NCI-H1417 (cell line): ENCODE results near the gene CASTOR1.

Experiments used
- DNase-seq, 3 experiments: peaks; one replicate each; lab custom pipeline; 2025; lab: John Stamatoyannopoulos, UW

The CASTOR1 gene

DNA sequence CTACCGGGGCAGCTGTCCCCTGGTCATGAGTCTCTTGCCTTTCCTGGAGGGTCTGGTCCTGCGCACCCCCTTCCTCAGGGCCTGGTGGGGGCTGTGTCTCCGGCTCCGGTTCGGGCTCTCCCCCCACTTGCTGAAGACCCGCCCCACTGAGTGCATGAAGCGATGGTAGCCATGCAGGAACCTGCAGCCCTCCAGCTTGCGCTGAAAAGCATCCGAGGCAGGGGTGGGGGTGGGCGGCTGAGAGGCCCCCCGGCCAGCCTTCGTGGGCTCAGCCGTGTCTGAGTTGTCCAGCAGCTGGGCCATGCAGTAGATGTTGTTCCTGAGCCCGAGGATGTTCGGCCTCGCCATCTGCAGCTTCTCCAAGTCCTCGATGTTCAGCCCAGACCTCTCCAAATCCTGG, 25.4 kb downstream of the CASTOR1 start:
- DNase-seq = no peak

DNA sequence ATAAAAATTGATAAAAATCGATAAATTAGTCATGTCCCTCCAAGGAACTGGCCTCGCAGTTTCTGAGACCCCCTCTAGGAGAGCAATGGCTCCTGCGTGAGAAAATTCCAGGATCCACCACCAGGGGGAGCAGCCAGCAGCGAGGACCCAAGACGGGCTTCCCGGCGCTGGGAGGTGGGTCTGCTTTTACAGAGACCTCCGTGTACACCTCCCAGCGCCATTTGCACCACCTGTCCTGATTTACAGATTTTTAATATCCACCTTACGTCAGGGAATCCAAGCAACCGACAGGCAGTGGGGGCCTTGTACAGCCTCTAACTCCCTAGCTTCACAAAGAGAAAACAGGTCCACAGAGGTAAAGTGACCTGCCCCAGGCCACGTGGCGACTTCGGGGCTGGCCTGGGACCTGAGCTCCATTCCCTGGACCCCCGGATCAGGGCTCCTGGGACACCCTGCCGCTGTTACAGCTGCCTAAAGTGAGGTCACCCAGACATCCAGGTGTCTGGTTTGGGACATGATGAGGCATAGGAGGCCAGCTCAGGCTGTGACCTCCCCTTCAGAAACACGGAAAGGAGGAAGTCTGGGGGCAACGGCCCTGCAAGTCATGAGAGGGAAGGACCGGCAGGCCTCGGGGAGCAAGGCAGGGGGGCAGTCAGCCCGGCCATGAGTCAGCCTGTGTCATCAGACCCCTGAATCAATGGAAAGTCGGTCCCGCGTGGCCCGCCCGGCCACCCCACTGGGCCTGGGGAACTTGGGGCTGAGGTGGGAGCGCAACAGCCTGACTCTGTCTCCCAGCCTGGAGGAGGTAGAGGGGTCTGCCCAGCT, 26.2 kb downstream of the CASTOR1 start:
- peak; percentile 45 to 66 (median 52) for DNase-seq

DNA sequence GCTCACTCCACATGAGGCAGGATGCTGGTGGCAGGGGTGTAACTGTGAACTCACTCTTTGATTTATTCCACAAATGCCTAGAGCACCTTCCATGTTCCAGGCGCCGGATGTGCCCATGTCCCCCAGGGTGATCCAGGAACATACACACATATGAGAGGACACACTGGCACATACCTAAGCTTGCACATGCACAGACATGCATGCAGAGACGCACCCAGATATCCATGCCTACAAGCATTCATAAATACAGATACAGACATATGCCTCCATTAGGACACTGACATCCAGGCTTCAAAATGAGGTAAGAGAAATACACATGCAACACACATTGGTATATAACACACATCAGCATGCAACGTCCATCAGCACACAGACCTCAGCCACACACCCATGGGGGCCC, 27.2 kb downstream of the CASTOR1 start:
- DNase-seq = no peak

DNA sequence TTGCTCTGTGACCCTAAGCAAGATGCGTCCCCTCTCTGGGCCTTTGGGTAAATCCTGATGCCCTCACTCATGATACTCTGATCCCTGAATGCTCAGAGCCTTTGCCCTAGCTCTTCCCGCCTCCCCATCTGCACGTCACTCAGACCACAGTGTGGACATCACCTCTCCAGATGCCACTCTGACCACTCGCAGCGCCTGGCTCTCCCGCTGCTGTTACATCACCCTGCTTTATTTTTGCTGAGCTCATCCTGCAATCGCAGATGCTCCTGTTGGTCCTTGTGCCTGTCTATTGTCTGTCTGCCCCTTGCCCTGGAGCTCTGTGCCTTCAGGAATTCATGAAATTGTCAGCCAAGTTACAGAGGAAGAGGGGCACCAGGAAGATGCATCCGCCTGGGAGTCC, 28.2 kb downstream of the CASTOR1 start:
- DNase-seq = no peak

DNA sequence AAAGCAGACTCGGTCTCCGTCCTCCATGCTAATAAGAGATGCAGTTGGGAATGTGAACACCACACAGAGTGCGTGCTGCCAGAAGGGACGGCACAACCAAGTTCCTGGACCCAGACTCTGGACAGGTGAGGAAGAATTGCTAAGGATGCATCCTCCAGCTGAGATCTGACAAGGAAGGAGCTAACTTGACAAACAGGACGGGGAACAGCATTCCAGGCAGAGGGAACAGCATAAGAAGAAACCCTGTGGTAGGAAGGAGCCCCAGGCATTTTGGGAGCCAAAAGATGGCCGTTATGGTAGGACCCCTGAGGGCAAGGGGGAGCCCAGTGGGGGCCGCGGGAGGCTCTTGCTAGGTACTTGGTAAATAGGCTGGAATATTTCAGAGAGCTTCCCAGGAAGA, 28.6 kb downstream of the CASTOR1 start:
- DNase-seq = no peak

DNA sequence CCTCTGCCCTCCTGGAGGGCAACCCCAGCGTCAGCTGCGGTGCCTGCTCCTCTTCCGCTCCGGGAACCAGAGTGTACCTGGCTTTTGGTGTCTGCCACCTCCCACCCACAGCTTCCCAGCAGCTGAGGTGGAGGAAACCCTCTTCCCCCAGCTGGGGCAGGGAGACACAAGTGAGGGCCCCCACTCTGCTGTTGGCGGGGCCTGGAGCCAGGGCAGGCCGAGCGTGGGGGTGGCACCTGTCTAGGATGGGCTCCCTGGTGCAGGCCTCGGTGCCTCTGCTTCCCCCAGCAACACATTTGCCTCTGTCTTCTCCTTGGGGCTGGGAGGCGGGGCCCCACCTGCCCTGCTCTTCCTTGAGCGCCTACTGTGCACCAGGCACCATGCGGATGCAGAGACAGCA, 29.0 kb downstream of the CASTOR1 start:
- DNase-seq = no peak

DNA sequence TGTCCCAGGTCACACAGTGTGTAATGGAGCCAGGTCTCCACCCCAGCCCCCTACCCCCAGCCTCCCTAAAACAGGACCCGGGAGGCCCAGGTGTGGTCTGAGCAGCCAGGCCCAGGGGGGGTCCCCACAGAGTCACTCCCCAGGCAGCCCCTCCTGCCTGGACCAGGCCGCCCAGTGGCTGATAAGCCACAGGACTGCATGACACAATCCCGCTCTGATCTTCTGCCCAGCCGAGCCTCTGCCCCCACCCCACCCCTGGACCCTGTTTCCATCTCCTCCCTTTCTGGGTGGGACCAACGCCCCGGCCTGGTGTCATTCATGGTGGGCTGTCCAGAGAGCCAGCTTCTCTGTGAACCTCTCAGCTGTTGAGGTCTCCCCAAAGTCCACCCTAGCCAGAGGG, 35.0 kb downstream of the CASTOR1 start:
- DNase-seq = no peak

DNA sequence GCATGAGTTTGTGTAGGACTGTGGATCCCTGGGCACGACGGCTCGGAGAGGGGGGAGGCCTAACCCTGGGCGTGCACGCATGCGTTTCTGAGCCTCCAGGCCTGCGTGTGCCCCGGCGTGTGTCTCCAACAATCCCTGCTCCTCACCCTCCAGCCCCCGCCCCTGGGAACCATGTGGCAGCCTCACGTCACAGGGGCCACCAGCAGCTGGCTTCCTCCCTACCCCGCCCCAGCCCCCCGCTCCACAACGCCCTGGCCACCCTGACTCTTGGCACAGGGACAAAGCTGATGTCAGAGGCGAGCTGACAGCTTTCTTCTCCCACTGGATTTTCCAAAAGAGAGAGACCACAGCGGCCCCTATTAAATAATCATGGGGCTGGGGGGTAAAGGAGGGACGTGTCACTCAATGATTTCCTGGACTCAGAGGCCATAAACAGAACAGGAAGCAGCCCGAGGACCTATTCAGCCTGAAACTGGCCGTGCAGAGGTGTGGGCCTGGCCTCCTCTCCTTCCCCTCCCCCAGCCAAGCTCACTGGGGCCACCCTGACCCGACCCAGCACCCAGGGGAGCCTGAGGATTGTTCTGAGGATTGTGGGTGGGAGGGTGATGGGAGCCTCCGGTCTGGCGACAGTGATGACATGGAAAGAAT, 36.0 kb downstream of the CASTOR1 start:
- DNase-seq = peak in 1 of 3 experiments; percentile 10

DNA sequence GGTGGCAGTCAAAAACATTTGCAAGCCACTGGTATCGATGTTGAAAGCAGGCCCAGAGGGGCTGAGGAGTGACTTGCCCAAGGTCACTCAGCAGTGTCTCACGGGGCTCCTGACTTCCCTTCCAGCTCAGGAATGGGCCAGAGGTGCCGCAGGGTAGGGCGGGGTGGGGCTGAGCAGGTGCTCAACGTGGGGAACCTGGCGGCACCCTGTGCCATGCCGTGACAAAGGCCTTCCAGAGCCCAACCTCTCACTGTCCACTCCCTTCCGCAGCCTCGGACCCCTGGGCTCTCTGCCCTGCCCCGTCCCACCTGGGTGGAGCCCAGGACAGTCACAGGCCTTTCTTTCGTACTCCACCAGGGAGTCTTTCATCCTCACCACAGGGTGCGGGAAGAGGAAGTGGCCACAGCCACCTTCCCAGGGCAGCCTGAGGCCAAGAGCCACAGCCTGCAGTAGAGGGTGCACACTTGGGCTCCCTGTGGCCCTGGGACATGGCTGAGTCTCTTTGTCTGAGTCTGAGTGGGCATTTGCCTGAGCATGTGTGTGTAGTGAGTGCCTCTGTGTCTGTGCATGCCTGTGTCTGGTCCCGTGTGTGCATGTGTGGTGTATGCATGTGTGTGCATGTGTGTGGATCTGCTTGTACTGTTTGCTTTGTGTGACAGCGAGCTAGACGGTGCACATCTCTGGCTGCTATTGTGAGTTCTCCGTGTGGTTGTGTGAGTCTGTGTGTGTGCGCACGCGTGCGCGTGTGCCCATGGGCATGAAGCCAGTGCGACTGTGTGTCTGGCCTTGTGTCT, 36.7 kb downstream of the CASTOR1 start:
- no peak for DNase-seq

DNA sequence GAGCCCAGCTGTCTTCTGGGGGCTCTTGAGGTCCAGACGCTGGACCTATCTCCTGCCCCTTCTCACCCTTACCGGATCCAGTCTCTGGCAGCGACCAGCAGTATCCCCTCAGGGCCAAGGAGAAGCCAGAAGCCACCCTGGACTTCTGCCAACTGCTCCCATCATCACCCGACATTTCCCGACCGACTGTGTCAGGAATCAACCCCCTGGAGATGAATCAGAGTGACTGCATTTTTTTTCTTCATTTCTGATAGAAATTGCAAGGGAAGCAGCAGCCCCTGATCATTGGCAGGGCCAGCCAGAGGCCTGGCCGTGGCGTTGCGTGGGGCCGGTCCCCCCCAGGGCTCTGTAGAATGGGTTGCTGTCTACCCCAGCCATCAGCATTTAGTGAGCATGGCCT, 37.6 kb downstream of the CASTOR1 start:
- peak in 1 of 3 experiments; percentile 2 for DNase-seq

DNA sequence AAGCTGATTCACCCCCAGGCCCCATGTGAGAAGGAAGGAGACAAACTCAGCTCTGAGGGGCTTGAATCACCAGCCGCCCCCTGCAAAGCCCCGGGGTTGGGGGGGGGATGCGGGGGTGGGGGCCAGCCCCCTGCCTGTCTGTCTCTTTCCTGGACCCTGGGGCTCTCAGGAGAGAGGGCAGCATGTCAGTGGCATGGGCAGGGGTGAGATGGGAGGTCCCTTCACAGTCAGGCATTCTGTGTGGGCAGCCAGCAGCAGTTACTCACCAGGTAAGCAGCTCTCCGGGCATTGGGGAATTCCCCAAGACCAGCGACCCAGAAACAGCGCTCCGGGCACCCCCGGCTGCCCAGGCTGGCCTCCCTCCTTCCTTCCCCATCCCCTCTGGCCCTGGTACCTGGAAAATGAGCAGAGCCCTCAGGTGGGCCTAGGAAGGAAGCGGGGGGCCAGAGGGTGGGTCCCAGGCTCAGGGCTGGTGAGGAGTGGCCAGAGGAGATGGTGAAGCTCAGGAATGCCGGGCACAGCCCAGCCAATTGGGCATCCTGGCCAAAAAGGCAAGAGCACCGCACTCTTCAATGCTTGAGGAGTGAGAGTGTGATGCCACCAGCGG, 38.5 kb downstream of the CASTOR1 start:
- DNase-seq = no peak

DNA sequence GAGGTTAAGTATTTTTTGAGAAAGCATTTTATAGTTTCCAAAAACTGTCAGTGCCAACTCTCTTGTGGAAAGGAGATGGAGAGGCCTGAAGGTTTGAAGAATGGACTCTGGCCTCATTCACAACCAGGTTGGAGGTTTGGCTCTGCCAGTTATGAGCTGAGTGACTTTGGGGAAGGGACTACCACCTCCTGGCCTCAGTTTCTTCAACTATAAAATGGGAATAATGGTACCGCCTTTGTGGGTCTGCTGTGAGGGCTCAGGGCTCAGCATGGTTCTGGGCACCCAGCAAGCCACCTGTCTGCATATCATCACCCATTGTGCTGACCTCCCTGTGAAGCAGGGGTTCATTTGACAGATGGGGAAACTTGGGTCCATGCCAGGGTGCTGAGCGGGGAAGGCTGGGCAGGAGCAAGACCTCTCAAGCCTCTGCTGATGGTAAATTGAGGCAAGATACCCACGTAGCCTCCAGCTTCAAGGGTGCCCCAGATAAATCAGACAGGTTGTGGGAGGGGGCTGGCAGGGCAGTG, 39.2 kb downstream of the CASTOR1 start:
- no peak for DNase-seq

DNA sequence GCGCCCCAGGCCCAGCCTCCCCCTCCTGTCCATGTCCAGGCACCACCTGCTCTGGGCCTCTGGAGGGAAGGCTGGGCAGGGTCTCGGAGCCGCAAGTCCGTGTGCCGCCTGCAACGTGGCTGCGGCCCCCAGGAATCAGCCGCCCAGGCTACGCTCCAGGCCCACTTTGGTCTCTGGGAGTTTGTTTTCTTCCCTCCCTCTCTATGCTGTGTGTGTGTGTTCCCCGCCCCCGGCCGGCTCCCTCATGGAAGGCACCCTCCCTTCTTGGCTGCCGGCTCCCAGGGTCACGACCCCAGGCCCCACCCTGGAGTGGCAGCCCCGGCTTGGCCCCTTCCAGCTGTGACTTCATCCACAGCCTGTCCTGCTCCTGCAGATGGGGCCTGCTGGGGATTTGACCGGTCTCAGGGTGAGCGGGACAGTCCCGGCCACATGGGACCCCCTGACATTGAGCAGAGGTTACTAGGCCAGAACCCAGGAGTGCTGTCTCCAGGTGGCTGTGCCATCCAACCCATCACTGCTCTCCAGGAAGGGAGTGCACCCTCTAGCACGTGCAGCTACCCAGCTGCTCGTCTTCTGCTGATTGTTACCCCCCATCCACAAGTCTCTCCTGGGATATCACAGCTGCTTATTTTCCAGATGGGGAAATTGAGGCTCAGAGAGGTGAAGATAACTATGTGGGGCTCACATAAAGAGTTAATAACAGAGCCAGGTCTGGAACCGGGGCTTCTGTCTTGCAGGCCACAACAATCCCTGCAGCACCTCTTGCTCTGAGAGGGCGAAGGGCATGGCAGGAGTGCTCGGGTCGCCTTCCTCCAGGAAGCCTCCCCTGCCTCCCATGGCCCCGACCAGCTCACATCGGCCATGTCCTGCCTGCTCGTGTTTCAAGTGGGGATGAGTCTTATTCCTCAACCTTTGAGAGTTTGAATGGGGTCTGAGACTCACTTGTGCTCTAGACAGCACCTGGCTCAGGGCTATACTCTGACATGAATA, 40.0 kb downstream of the CASTOR1 start:
- DNase-seq = no peak

DNA sequence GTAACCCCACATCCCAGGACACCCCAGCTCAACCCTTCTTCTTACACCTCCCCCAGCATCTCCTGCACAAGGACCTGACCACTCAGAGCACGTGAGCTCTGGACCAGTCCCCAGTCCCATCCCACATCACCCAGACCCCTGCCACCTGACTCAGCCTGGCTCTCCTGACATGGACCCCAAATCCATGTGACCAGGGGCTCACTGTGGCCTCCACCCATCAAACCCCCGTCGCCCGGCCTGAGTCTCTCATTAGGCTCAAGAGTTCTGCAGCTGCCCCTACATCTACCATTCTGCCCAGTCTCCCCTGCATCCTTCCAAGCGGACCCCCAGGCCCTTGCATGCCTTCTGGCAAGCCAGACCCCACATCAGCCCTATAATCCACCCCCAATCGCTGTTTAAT, 40.8 kb downstream of the CASTOR1 start:
- no peak for DNase-seq

DNA sequence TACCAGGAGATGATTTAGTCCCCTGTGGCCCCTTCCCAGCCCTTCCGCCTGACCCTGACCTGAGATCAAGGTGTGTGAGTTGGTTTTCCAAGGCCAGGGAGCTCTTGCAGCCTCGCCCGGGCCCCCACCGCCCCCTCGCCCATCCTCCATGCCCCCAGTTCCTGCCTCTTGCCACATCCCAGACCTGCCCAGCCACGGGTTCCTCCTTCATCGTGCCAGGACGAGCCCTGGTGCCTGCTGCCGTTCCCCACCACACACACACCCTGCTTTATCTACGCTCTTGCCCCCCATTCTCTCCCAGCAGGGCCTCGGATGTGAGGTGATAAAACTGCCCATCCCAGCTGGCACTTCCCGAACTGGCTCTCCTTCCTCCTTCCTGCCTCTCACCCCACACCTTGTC, 41.3 kb downstream of the CASTOR1 start:
- DNase-seq = no peak

DNA sequence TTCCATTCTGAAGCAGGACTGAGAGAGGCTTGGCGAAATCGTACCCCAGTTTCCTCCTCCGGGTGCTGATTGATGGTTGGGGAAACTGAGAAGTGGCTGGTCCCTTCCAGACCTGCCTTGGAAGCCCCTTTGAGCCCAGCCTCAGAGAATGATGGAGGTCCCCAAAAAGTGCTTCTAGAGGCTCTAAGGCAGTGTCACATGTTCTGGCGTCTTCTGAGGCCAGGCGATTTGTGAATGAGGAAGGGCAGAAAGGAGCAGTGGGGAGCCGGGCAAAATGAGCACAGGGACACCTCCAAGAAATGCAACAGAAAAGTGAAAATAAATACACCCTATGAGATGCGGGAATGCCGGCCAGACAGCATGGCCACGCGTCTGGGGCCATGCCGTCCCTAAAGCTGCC, 41.7 kb downstream of the CASTOR1 start:
- DNase-seq = no peak

DNA sequence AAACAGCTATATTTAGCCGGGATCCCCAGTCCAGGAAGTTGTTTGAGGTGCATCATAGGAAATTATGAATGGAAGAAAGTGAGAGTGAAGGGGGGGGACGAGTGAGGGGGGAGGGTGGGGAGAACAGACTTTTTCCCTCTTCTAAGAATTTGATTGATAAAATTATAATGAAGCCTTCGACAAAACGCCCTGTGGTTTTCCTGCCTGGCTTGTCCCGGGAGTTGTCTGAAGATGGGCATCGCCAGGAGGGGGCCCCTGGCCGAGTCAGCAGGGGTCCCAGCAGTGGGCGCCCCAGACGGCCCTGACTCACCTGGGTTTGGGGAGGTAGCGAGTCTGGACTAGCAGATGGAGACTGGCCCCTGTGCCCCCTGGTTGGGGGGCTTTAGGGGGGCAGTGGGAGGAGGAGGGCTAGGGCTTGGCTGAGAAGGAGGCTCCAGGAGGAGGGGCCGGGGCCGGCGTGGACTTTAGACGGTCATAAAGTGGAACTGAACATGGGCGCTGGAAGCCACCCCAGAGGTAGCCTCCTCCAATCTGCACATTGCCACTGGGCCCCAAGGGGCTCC, 42.4 kb downstream of the CASTOR1 start:
- no peak for DNase-seq

DNA sequence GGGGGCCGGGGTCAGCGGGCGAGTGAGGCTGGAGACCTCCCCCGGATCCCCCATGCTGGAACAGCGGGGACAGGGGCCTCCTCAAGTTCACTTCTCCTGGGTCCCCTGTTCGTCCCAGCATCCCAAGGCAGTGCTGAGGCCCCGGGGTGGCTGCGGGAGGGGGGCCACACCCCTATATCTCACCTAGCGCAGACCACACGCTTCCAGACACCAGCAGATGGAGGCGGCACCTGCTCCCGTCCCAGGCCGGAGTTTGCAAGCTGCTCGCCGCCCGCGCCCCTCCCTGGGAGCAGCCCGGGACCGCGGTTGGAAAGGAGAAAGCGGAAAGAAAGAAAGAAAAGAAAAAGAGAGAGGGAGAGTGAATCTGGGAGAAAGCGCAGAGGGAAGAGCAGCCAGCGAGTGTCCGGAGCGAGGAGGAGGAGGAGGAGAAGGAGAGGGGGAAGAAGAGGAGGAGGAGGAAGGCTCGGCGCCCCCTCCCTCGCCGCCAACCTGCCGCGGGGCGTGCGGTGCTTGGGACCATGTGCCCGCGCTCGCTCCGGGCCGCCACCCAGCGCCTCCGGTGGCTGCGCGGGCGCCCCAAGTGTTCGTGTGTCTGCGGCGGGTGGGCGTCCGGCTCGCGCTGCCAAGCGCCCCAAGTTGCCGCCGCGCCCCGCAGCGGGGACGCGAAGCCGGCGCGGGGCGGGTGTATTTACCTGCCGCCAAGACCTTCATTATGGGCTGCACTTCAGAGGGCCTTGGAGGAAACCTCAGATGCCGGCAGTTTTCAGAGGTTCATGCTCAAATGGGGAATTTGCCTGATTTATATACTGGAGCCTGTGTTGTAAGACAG, 43.1 kb downstream of the CASTOR1 start, which contains the start of gene LIF:
Gene LIF, minus strand, starts transcription at position 775 of the 829 bp plus-strand sequence. Its CDS starts 64 bp downstream, at position 711.
- DNase-seq = peak in 2 of 3 experiments; percentile 4 to 8

DNA sequence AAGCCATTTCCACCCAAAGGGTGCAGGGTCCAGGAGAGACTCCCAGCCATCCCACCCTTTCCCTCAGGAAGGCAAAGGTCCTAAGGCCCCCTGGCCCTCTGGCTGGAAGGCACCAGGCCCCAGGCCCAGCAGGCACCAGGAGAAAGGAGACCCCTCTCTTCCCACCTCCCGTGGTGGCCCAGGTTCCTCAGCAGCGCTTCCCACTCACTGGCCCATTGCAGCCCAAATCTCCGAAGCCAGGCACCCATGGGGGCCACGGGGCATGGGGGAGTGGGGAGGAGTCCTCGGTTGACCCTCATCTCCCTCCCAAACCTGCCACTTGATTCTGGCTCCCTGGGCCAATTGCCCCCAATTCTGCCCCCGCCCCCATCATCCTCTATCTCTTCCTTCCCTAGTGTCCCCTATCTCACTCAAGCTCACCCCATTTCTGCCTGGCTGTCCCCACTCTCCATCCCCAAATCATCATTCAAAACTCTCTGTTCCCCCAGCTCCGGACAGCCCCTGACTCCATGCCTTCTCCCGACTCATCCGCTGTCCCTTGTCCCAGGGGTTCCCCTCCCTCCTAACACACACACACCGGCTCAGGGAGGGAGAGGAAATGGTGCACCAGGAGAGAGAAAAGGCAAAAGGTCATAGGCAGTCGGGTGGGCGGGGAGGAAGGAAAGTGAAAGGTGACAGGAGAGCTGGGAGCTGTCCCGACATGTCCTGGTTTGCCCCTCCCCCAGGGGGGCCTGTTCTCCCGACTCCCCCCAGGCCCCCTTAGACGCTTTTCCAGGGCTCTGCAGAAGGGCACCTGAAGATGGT, 43.9 kb downstream of the CASTOR1 start:
- no peak for DNase-seq
